ENCODE measurements around the gene GUF1. TPM values are rescaled to one million over a fixed set of nuclear protein-coding genes. Genes with fewer than 3 reads are reported as not detected.

The GUF1 gene
- total RNA-seq, 2 experiments from 2014 or later: 24.0 to 34.7 TPM

GRCh38 chr4:44663539-44664263 lies 14.5 kb upstream of the GUF1 start:
- Histone ChIP-seq H4K20me1 (ENCODE audit: insufficient read depth, low read length) (no peaks in the 10 kb centered on the region), H3K27ac (ENCODE audit: low read depth, low read length, poor library complexity, severe bottlenecking) (no peak overlapping the region), H3K36me3 (ENCODE audit: insufficient read depth, low read length) (no peaks in the 10 kb centered on the region), H3K79me2 (ENCODE audit: insufficient read depth, low read depth, low read length) (no peaks in the 10 kb centered on the region), H3K9me3 (ENCODE audit: low read length) (no peaks in the 10 kb centered on the region), H3K4me1 (ENCODE audit: insufficient read depth, low read length, poor library complexity, severe bottlenecking) (no peaks in the 10 kb centered on the region), H3K4me3 (ENCODE audit: low read depth, low read length, poor library complexity, severe bottlenecking) (no peak overlapping the region), H2AFZ (ENCODE audit: low read length) (no peak overlapping the region), H3K4me2 (ENCODE audit: low read length) (no peak overlapping the region), H3K9me2 (ENCODE audit: insufficient read depth, low read length) (no peaks in the 10 kb centered on the region)
- CTCF ChIA-PET (ENCODE audit: unreplicated experiment): no interaction called here
- DNase-seq (ENCODE audit: low spot score): no peak
- BruUV-seq (replicated peaks): no TSS peak
- TF ChIP-seq EZH2phosphoT487 (IDR thresholded peaks at IDR 0.05; ENCODE audit: borderline replicate concordance, low read depth, low read length) (no peak), CTCF (conservative IDR thresholded peaks at IDR 0.05; ENCODE audit: low read length) (no peak)
- POLR2A ChIA-PET: no interaction called here
- intact Hi-C loops (cut with micrococcal nuclease; ENCODE audit: unreplicated experiment): no loop called here

- CTCF ChIA-PET (ENCODE audit: unreplicated experiment): no interaction called here
These were observed 9.7 kb upstream of the GUF1 start for GRCh38 chr4:44668526-44668925.

More at GRCh38 chr4:44668526-44668925, 9.7 kb upstream of the GUF1 start:
- BruUV-seq (replicated peaks): no TSS peak
- POLR2A ChIA-PET: interaction anchor here (1.1 to 3.2 kb wide), 2 partner anchors 10 to 15 kb away, joined by 3 to 16 read pairs; partner anchors contain the start of gene GUF1
- Histone ChIP-seq H3K9me2 (ENCODE audit: insufficient read depth, low read length) (no peaks in the 10 kb centered on the region), H3K4me2 (ENCODE audit: low read length) (no peak overlapping the region), H3K27ac (ENCODE audit: low read depth, low read length, poor library complexity, severe bottlenecking) (no peak overlapping the region), H3K79me2 (ENCODE audit: insufficient read depth, low read depth, low read length) (no peaks in the 10 kb centered on the region), H3K4me3 (ENCODE audit: low read depth, low read length, poor library complexity, severe bottlenecking) (no peak overlapping the region), H3K4me1 (ENCODE audit: insufficient read depth, low read length, poor library complexity, severe bottlenecking) (no peaks in the 10 kb centered on the region), H4K20me1 (ENCODE audit: insufficient read depth, low read length) (no peaks in the 10 kb centered on the region), H3K36me3 (ENCODE audit: insufficient read depth, low read length) (no peaks in the 10 kb centered on the region), H2AFZ (ENCODE audit: low read length) (no peak overlapping the region), H3K9me3 (ENCODE audit: low read length) (no peaks in the 10 kb centered on the region)
- TF ChIP-seq CTCF (conservative IDR thresholded peaks at IDR 0.05; ENCODE audit: low read length) (no peak), EZH2phosphoT487 (IDR thresholded peaks at IDR 0.05; ENCODE audit: borderline replicate concordance, low read depth, low read length) (no peak)
- no peak for DNase-seq (ENCODE audit: low spot score)
- intact Hi-C loops (cut with micrococcal nuclease; ENCODE audit: unreplicated experiment): no loop called here

Data from OCI-LY7 (cell line).